HG03108 (cell line): ENCODE measurements around the gene SART3.
"Not testable (repeated sequence)": the region's sequence is repeated elsewhere in the genome, so short reads cannot be mapped to it uniquely, and the experiment has no call there.

Experiments used
- ATAC-seq: cut with Tn5 transposase; IDR thresholded peaks from one replicate; pipeline ENCODE4 v1.9.1; 2021; ENCODE audit warnings: moderate library complexity; ENCODE audit not compliant: unreplicated experiment

The SART3 gene

GRCh38 chr12:108582978-108583770 is 22.2 kb upstream of the SART3 start:
- no peak for ATAC-seq

- no peak for ATAC-seq
These were observed 21.5 kb upstream of the SART3 start for GRCh38 chr12:108582509-108582908.

GRCh38 chr12:108581311-108582227 is 20.6 kb upstream of the SART3 start:
- no peak for ATAC-seq

GRCh38 chr12:108580531-108580930 is 19.6 kb upstream of the SART3 start:
- ATAC-seq = no peak

- no peak for ATAC-seq
These were observed 17.8 kb upstream of the SART3 start for GRCh38 chr12:108578813-108579212.

- no peak for ATAC-seq
These were observed 17.3 kb upstream of the SART3 start for GRCh38 chr12:108578264-108578663.

- no peak for ATAC-seq
These were observed 16.5 kb upstream of the SART3 start for GRCh38 chr12:108577458-108577857.

GRCh38 chr12:108576660-108577234 is 15.8 kb upstream of the SART3 start:
- ATAC-seq = no peak

- no peak for ATAC-seq
These were observed 14.4 kb upstream of the SART3 start for GRCh38 chr12:108575199-108575912.

GRCh38 chr12:108574276-108574675 is 13.3 kb upstream of the SART3 start:
- ATAC-seq = not testable (repeated sequence)

GRCh38 chr12:108573317-108573716 is 12.3 kb upstream of the SART3 start:
- ATAC-seq = no peak

GRCh38 chr12:108572166-108572790 is 11.3 kb upstream of the SART3 start:
- no peak for ATAC-seq

- ATAC-seq = no peak
These were observed 10.7 kb upstream of the SART3 start for GRCh38 chr12:108571609-108572165.

- ATAC-seq = no peak
These were observed 10.0 kb upstream of the SART3 start for GRCh38 chr12:108570743-108571608.

GRCh38 chr12:108568338-108569154 is 7.6 kb upstream of the SART3 start:
- peak; percentile 74 for ATAC-seq

- peak; percentile 20 for ATAC-seq
These were observed 6.7 kb upstream of the SART3 start for GRCh38 chr12:108567406-108568337.

GRCh38 chr12:108566452-108566851 is 5.5 kb upstream of the SART3 start:
- no peak for ATAC-seq
